Occipital lobe (tissue), 2 donors: ENCODE data around the gene MCOLN1. TPM values are rescaled to one million over a fixed set of nuclear protein-coding genes. Genes with fewer than 3 reads are reported as not detected.

Experiments used
- DNase-seq: peaks from one replicate; lab custom pipeline; 2025; lab: John Stamatoyannopoulos, UW
- total RNA-seq: library from RNA; depleted of rRNA; stranded (reverse); fragments of >200 nt; gene quantifications from one replicate; pipeline ENCODE4 v1.2.3, GENCODE V29; 2014

MCOLN1 gene
- total RNA-seq, 1 donor from 2014 or later, result 9.8 TPM

GRCh38 chr19:7502552-7502951, 19.9 kb upstream of the MCOLN1 start:
- DNase-seq, result no peak

GRCh38 chr19:7504684-7505083, 17.7 kb upstream of the MCOLN1 start:
- DNase-seq, result no peak

- DNase-seq, result no peak
These were observed 17.1 kb upstream of the MCOLN1 start for GRCh38 chr19:7505288-7505681.

DNA sequence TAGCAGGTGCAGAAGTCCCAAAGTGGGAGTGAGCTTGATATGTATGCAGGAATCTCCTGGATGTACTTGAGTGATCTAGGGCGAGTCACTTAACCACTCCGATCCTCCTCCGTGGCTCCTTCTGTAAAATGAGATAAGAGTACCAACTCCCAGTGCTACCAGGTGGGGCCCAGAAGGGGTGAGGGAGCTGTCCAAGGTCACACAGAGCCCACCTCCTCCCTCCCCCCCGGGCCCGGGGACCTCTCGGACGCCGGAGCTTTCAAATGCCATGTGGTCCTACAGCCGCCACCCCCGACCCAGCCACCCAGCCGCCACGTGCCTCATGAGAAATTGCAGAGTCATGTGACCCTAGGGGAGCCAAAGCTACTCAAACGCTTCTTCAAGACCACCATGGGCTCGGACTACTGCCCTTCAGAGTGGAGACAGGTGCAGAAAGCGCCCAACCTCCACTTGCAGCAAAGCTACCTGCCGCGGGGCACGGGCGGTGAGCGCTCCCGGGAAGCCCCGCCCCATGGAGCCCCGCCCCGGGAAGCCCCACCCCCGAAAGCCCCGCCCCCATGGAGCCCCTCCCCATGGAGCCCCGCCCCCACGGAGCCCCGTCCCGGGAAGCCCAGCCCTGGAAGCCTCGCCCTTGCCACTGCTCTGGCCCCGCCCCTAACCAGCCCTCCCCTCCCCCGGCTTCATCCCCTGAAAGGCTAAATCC, 16.6 kb upstream of the MCOLN1 start:
- no peak for DNase-seq

- peak; percentile 33 for DNase-seq
These were observed 15.8 kb upstream of the MCOLN1 start for GRCh38 chr19:7506385-7507328.

DNA sequence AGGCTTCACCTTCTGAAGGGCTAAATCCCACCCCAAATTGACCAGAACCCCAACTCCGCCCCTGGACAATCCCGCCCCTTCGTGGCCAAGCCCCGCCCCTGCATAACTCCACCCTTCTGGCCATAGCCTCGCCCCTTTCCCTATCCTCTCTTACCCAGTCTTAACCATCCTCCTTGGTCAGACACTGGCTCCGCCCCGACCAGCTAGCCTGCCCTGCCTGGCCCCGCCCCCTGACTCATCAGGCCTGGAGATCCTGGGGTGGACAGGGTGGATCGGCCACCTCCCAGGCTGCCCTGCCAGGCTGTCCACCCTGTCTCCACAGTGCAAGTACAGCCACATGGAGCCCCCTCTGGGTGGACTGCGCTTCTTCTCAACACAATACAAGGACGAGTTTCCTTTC, 14.5 kb upstream of the MCOLN1 start:
- DNase-seq, result no peak

- DNase-seq, result no peak
These were observed 12.8 kb upstream of the MCOLN1 start for GRCh38 chr19:7509625-7510024.

DNA sequence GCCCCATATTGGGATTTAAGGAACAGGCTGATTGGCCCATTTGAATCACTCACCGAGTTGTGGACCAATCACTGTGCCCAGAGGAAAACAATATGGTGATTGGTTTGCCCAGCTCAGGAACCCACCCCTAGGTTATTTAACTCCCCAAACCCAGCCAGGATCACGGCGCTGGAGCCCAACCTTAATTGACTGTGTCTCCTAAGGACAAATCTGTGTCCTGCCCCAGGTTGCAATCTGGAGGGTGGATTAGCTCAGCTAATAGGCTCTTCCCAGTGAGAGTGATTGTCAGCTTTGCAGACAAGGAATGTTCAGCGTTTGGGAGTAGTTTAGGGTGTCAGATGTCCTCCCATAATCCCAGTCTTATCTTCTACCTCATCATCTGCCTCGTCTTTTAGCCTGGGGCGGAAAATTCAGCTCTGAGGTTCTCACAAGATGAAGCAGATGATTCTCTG, 10.0 kb upstream of the MCOLN1 start:
- no peak for DNase-seq

- DNase-seq, result no peak
These were observed 8.4 kb upstream of the MCOLN1 start for GRCh38 chr19:7513809-7514642.

- peak; percentile 16 for DNase-seq
These were observed 7.2 kb upstream of the MCOLN1 start for GRCh38 chr19:7515110-7515644.

GRCh38 chr19:7515645-7516151, 6.7 kb upstream of the MCOLN1 start, which contains the start of gene ZNF358:
Gene ZNF358, plus strand, starts transcription at chr19:7516103. Its CDS starts 3,140 bp downstream, at chr19:7519243.
- DNase-seq, result peak; percentile 72

DNA sequence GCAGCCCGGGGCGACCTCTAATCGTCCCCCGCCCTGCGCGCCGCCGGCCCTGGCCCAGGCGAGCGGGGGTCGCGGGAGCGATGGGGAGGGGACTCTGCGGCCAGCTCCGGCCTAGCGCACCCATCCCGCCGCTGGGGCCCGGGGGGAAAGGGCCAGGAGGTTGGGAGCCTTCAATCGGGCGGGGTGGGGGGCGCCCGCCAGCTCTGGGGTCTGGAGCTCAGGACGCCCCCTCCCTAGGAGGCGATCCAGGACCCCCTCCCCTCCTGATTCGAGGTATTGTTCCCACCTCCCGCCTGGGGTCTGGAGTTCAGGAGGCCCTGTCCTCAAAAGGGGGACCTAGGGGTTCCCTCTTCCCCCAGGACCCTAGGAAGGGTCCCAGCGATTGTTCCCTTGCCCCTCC, 6.1 kb upstream of the MCOLN1 start:
- DNase-seq, result no peak

DNA sequence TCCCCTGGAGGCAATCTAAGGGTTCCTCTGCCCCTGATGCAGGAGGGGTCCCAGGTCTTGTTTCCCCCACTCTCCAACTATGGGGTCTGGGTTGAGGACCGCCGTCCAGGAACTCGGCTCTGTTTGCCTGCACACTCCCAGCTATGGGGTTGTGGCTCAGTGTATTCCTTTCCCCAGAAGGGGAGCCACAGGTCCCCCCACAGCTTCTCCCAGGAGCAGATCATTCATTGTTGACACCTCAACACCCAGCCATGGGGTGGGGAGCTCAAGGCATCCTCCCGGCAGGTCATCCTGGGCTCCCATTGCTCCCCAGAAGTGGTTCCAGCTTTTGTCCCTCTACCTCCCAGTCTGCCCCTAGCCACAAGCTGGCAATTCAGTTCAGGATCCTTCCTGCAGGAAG, 5.5 kb upstream of the MCOLN1 start:
- no peak for DNase-seq

DNA sequence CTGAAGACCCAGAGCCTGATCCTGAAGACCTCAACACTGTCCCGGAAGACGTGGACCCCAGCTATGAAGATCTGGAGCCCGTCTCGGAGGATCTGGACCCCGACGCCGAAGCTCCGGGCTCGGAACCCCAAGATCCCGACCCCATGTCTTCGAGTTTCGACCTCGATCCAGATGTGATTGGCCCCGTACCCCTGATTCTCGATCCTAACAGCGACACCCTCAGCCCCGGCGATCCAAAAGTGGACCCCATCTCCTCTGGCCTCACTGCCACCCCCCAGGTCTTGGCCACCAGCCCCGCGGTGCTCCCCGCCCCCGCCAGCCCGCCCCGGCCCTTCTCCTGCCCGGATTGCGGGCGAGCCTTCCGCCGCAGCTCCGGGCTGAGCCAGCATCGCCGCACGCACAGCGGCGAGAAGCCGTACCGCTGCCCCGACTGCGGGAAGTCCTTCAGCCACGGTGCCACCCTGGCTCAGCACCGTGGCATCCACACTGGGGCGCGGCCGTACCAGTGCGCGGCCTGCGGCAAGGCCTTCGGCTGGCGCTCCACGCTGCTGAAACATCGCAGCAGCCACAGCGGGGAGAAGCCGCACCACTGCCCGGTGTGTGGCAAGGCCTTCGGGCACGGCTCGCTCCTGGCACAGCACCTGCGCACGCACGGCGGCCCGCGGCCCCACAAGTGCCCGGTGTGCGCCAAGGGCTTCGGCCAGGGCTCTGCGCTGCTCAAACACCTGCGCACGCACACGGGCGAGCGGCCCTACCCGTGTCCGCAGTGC, 2.9 kb upstream of the MCOLN1 start:
- no peak for DNase-seq

DNA sequence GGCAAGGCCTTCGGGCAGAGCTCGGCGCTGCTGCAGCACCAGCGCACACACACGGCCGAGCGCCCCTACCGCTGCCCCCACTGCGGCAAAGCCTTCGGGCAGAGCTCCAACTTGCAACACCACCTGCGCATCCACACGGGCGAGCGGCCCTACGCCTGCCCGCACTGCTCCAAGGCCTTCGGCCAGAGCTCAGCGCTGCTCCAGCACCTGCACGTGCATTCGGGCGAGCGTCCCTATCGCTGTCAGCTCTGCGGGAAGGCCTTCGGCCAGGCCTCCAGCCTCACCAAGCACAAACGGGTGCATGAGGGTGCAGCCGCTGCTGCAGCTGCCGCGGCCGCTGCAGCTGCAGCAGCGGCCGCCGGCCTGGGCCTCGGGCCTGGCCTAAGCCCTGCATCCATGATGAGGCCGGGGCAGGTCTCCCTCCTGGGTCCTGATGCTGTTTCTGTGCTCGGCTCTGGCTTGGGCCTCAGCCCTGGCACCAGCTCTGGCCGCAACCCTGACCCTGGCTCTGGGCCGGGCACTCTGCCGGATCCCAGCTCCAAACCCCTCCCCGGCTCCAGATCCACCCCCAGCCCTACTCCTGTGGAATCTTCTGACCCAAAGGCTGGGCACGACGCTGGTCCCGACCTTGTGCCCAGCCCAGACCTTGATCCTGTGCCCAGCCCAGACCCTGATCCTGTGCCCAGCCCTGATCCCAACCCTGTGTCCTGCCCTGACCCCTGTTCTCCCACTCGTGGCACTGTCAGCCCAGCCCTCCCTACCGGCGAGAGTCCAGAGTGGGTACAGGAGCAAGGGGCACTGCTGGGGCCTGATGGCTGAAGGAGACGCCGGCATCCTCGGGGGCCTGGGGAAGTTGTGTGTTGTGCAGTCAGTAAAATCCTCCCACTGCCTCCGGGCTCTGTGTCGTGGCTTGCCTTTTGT, 2.0 kb upstream of the MCOLN1 start:
- DNase-seq, result no peak

- DNase-seq, result no peak
These were observed 813 bp upstream of the MCOLN1 start for GRCh38 chr19:7521551-7522071.

GRCh38 chr19:7522923-7523667, 671 bp downstream of the MCOLN1 start:
- DNase-seq, result no peak

DNA sequence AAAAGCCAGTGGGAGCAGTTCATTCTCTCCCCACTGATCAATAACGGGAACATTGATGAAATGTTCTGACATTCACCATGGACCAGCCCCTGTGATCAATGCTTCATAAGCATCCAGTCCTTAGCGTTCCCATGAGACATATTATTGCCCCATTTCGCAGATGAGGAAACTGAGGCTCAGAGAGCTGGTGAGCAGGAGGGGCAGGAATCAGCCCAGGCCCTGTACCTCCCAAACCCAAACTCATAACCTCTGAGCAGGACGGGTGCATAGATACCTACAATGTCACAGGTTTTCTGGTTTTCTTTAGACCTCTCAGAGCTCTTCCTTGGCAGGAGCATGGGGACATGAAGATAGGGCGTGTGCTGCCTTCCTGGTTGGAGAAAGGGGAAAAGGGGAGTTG, 2.1 kb downstream of the MCOLN1 start:
- DNase-seq, result no peak
